ENCODE data around the gene DMAP1. TPM values are rescaled to one million over a fixed set of nuclear protein-coding genes. Genes with fewer than 3 reads are reported as not detected.

DMAP1 gene
- total RNA-seq, 2 experiments from 2014 or later, result 35.4 to 55.9 TPM

DNA sequence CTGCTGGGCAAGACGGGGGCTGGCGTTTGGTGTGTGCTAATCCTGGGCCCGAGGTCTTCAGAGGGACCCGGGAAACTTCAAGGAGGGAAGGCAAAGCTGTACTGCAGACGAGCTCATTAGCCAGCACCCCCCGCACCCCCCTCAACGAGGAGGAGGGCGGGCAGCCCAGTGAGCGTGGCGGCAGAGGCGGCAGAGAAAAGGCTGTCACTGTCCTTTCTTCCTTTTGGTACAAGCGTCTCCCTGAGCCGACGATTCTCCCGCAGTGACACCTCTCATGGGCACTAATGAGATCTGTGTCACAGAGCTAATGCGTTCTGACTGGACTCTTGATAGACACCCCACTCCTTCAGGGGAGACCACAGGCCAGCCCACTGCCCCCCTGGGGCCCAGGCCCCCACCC, 29.5 kb downstream of the DMAP1 start:
- ChIA-PET CTCF (ENCODE audit: unreplicated experiment) (no interaction called here), POLR2A (no interaction called here)
- Histone ChIP-seq H3K4me1 (ENCODE audit: insufficient read depth, low read length, poor library complexity, severe bottlenecking) (peaks cover 4% of the 10 kb centered on the region), H2AFZ (ENCODE audit: low read length) (no peak overlapping the region), H3K36me3 (ENCODE audit: insufficient read depth, low read length) (no peaks in the 10 kb centered on the region), H3K9me2 (ENCODE audit: insufficient read depth, low read length) (no peaks in the 10 kb centered on the region), H3K27ac (ENCODE audit: low read depth, low read length, poor library complexity, severe bottlenecking) (no peak overlapping the region), H3K4me2 (ENCODE audit: low read length) (no peak overlapping the region), H3K9me3 (ENCODE audit: low read length) (no peaks in the 10 kb centered on the region), H4K20me1 (ENCODE audit: insufficient read depth, low read length) (no peaks in the 10 kb centered on the region), H3K79me2 (ENCODE audit: insufficient read depth, low read depth, low read length) (no peaks in the 10 kb centered on the region), H3K4me3 (ENCODE audit: low read depth, low read length, poor library complexity, severe bottlenecking) (no peak overlapping the region)
- TF ChIP-seq, protein P1, sequence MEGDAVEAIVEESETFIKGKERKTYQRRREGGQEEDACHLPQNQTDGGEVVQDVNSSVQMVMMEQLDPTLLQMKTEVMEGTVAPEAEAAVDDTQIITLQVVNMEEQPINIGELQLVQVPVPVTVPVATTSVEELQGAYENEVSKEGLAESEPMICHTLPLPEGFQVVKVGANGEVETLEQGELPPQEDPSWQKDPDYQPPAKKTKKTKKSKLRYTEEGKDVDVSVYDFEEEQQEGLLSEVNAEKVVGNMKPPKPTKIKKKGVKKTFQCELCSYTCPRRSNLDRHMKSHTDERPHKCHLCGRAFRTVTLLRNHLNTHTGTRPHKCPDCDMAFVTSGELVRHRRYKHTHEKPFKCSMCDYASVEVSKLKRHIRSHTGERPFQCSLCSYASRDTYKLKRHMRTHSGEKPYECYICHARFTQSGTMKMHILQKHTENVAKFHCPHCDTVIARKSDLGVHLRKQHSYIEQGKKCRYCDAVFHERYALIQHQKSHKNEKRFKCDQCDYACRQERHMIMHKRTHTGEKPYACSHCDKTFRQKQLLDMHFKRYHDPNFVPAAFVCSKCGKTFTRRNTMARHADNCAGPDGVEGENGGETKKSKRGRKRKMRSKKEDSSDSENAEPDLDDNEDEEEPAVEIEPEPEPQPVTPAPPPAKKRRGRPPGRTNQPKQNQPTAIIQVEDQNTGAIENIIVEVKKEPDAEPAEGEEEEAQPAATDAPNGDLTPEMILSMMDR (conservative IDR thresholded peaks at IDR 0.05; ENCODE audit: low read length), result no peak
- no peak for TF ChIP-seq EZH2phosphoT487 (IDR thresholded peaks at IDR 0.05; ENCODE audit: borderline replicate concordance, low read depth, low read length)
- no peak for DNase-seq (ENCODE audit: low spot score)
- intact Hi-C loops (cut with micrococcal nuclease; ENCODE audit: unreplicated experiment), result no loop called here
- no TSS peak for BruUV-seq (replicated peaks)

GRCh38 chr1:44243782-44244495, 30.7 kb downstream of the DMAP1 start:
- Histone ChIP-seq H3K4me2 (ENCODE audit: low read length) (no peak overlapping the region), H2AFZ (ENCODE audit: low read length) (no peak overlapping the region), H3K27ac (ENCODE audit: low read depth, low read length, poor library complexity, severe bottlenecking) (no peak overlapping the region), H4K20me1 (ENCODE audit: insufficient read depth, low read length) (no peaks in the 10 kb centered on the region), H3K36me3 (ENCODE audit: insufficient read depth, low read length) (no peaks in the 10 kb centered on the region), H3K79me2 (ENCODE audit: insufficient read depth, low read depth, low read length) (no peaks in the 10 kb centered on the region), H3K9me3 (ENCODE audit: low read length) (no peaks in the 10 kb centered on the region), H3K4me3 (ENCODE audit: low read depth, low read length, poor library complexity, severe bottlenecking) (no peak overlapping the region), H3K4me1 (ENCODE audit: insufficient read depth, low read length, poor library complexity, severe bottlenecking) (peaks cover 4% of the 10 kb centered on the region), H3K9me2 (ENCODE audit: insufficient read depth, low read length) (no peaks in the 10 kb centered on the region)
- intact Hi-C loops (cut with micrococcal nuclease; ENCODE audit: unreplicated experiment), result no loop called here
- no peak for DNase-seq (ENCODE audit: low spot score)
- POLR2A ChIA-PET, result no interaction called here
- CTCF ChIA-PET (ENCODE audit: unreplicated experiment), result no interaction called here
- TF ChIP-seq, protein P1 (conservative IDR thresholded peaks at IDR 0.05; ENCODE audit: low read length), result no peak
- TF ChIP-seq EZH2phosphoT487 (IDR thresholded peaks at IDR 0.05; ENCODE audit: borderline replicate concordance, low read depth, low read length), result no peak
- no TSS peak for BruUV-seq (replicated peaks)

DNA sequence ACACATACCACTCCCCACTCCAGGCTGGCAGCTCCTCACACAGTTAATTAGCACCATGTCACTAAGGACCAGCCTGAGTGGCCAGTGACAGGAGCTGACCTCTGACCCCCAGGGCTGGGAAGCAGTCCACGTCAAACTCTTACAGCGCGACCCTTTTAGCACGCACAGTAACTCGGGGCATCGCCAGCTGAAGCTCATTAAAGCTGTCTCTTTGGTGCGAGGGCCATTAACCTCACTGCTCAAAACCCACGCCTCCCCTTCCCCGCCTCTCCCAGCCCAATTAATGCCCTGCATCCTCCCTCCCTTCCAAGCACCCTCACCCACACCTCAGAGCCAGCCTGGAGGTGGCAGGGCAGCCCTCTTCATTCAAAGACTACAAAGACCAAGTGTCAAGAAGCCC, 31.7 kb downstream of the DMAP1 start:
- POLR2A ChIA-PET, result no interaction called here
- intact Hi-C loops (cut with micrococcal nuclease; ENCODE audit: unreplicated experiment), result no loop called here
- H3K27ac ChIP-seq (ENCODE audit: low read depth, low read length, poor library complexity, severe bottlenecking), result no peak overlapping the region

More for the DNA sequence above, 31.7 kb downstream of the DMAP1 start:
- DNase-seq (ENCODE audit: low spot score), result no peak
- Histone ChIP-seq H3K36me3 (ENCODE audit: insufficient read depth, low read length) (no peaks in the 10 kb centered on the region), H4K20me1 (ENCODE audit: insufficient read depth, low read length) (no peaks in the 10 kb centered on the region), H3K4me1 (ENCODE audit: insufficient read depth, low read length, poor library complexity, severe bottlenecking) (no peaks in the 10 kb centered on the region), H3K9me2 (ENCODE audit: insufficient read depth, low read length) (no peaks in the 10 kb centered on the region), H3K4me3 (ENCODE audit: low read depth, low read length, poor library complexity, severe bottlenecking) (no peak overlapping the region), H2AFZ (ENCODE audit: low read length) (no peak overlapping the region), H3K9me3 (ENCODE audit: low read length) (no peaks in the 10 kb centered on the region), H3K4me2 (ENCODE audit: low read length) (no peak overlapping the region), H3K79me2 (ENCODE audit: insufficient read depth, low read depth, low read length) (no peaks in the 10 kb centered on the region)
- TF ChIP-seq, protein P1 (conservative IDR thresholded peaks at IDR 0.05; ENCODE audit: low read length), result no peak
- no peak for TF ChIP-seq EZH2phosphoT487 (IDR thresholded peaks at IDR 0.05; ENCODE audit: borderline replicate concordance, low read depth, low read length)
- BruUV-seq (replicated peaks), result no TSS peak
- CTCF ChIA-PET (ENCODE audit: unreplicated experiment), result no interaction called here
